RWPE2 (cell line): ENCODE data around the gene PTGIR.

Source experiments
- ATAC-seq: fragments of 200-7000 bp; cut with Tn5 transposase; 3 replicates; pipeline ENCODE4 v1.9.1; 2021; ENCODE audit warnings: low read depth
- DNase-seq: peaks from one replicate; pipeline ENCODE4 v3.0.0-alpha.2; 2020; ENCODE audit warnings: low spot score
- H3K27ac ChIP-seq: fragments of 450-650 bp; 2 replicates; pipeline ENCODE4 v1.5.1; 2017; ENCODE audit warnings: mild to moderate bottlenecking; ENCODE audit not compliant: poor library complexity, severe bottlenecking
- H3K27me3 ChIP-seq: fragments of 250-450 bp; sonication (Bioruptor Pico); 2 replicates; pipeline ENCODE4 v1.5.1; 2021; ENCODE audit warnings: mild to moderate bottlenecking, moderate library complexity; ENCODE audit not compliant: insufficient read depth, poor library complexity, severe bottlenecking
- H3K36me3 ChIP-seq: fragments of 250-450 bp; sonication (Bioruptor Pico); 2 replicates; pipeline ENCODE4 v1.5.1; 2020; ENCODE audit warnings: low read depth, mild to moderate bottlenecking, moderate library complexity
- H3K4me1 ChIP-seq: fragments of 250-450 bp; sonication (Bioruptor Pico); 2 replicates; pipeline ENCODE4 v1.5.1; 2021; ENCODE audit warnings: mild to moderate bottlenecking, moderate library complexity; ENCODE audit not compliant: insufficient read depth, poor library complexity, severe bottlenecking
- H3K4me3 ChIP-seq: fragments of 250-450 bp; sonication (Bioruptor Pico); 2 replicates; pipeline ENCODE4 v1.5.1; 2021; ENCODE audit warnings: mild to moderate bottlenecking, moderate library complexity; ENCODE audit not compliant: severe bottlenecking
- H3K9me3 ChIP-seq: fragments of 250-450 bp; sonication (Bioruptor Pico); 2 replicates; pipeline ENCODE4 v1.5.1; 2021; ENCODE audit warnings: mild to moderate bottlenecking, moderate library complexity; ENCODE audit not compliant: severe bottlenecking
- TF ChIP-seq, protein P1 (sequence below): fragments of 450-650 bp; IDR thresholded peaks from one replicate; pipeline ENCODE4 v1.5.1; 2017; ENCODE audit warnings: mild to moderate bottlenecking, moderate library complexity; ENCODE audit not compliant: poor library complexity, severe bottlenecking

Gene PTGIR

DNA sequence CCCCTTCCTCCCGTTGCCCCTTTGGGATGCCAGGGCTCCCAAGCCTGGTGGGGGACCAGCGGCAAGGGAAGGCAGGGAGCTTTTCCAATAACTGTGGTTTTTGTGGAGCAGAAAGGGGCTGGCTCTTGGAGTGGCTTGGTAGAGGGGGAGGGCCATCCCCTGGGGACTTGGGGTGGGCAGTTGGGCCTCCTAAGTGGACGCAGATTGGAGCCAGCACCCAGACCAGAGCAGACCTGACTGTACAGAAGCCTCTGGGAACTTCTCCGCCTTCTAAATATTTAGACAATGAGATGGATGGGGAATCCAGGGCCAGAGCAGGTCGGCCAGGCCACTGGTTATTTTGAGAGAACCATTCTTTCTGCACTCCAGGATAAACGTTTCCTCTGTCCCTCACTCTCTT, 4.2 kb downstream of the PTGIR start:
- DNase-seq, result no peak
- H3K27ac ChIP-seq, result no peak overlapping the region
- ATAC-seq, result no peak
- H3K36me3 ChIP-seq, result no peaks in the 10 kb centered on the region
- H3K4me3 ChIP-seq, result no peak overlapping the region
- H3K4me1 ChIP-seq, result peaks cover 7% of the 10 kb centered on the region
- no peaks in the 10 kb centered on the region for H3K27me3 ChIP-seq
- no peaks in the 10 kb centered on the region for H3K9me3 ChIP-seq
- TF ChIP-seq, protein P1, sequence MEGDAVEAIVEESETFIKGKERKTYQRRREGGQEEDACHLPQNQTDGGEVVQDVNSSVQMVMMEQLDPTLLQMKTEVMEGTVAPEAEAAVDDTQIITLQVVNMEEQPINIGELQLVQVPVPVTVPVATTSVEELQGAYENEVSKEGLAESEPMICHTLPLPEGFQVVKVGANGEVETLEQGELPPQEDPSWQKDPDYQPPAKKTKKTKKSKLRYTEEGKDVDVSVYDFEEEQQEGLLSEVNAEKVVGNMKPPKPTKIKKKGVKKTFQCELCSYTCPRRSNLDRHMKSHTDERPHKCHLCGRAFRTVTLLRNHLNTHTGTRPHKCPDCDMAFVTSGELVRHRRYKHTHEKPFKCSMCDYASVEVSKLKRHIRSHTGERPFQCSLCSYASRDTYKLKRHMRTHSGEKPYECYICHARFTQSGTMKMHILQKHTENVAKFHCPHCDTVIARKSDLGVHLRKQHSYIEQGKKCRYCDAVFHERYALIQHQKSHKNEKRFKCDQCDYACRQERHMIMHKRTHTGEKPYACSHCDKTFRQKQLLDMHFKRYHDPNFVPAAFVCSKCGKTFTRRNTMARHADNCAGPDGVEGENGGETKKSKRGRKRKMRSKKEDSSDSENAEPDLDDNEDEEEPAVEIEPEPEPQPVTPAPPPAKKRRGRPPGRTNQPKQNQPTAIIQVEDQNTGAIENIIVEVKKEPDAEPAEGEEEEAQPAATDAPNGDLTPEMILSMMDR, result no peak

- TF ChIP-seq, protein P1, result no peak
Observed at GRCh38 chr19:46620267-46620666, 4.6 kb downstream of the PTGIR start.

DNA sequence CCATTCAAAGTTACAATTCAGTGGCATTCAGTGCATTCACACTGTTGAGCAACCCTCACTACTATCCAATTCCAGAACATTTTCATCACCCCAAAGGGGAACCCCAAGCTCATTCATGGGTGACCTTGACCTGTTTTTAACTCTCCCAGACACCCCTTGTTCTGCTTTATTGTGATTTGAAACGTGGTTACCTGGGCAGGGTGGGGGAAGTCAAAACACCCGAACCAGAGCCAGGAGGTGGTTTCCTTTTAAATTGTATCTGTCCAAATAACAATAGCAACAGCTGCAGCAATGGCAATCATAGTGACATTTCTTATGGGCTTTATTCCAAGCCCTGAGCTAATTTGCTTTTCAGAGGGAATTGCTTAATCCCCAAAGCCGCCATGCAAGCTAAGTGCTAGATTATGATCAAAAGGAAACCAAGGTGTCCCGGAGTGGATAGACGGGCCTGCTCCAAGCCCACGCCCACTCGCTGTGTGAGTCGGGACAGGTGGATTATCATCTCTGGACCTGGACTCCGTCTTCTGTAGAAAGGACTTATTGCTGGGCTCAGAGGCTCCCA, 6.1 kb downstream of the PTGIR start:
- DNase-seq, result no peak
- Histone ChIP-seq H3K4me3 (no peak overlapping the region), H3K27ac (no peak overlapping the region)

More at GRCh38 chr19:46620267-46620666, 4.6 kb downstream of the PTGIR start:
- Histone ChIP-seq H3K4me3 (no peak overlapping the region), H3K27ac (no peak overlapping the region), H3K4me1 (peaks cover 4% of the 10 kb centered on the region), H3K36me3 (no peaks in the 10 kb centered on the region), H3K27me3 (no peaks in the 10 kb centered on the region), H3K9me3 (no peaks in the 10 kb centered on the region)
- DNase-seq, result no peak
- ATAC-seq, result no peak

DNA sequence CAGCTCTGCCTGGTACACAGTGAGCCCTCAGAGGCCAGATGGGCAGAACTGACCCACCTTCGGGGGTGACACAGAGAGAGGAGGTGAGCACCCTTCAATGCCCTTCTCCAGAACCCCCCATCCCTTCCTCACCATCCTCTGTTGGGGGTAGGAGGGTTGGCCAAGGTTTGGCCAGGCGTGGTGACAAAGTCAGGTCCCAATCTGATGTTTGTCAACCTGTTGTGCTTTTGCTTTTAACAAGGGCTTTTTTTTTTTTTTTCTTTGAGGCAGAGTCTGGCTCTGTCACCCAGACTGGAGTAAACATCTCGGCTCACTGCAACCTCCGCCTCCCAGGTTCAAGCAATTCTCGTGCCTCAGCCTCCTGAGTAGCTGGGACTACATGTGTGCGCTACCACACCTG, 7.3 kb downstream of the PTGIR start:
- Histone ChIP-seq H3K4me1 (no peaks in the 10 kb centered on the region), H3K27ac (no peak overlapping the region), H3K4me3 (no peak overlapping the region), H3K9me3 (no peaks in the 10 kb centered on the region), H3K27me3 (no peaks in the 10 kb centered on the region), H3K36me3 (no peaks in the 10 kb centered on the region)
- DNase-seq, result no peak
- no peak for ATAC-seq
- TF ChIP-seq, protein P1, result no peak

More for the DNA sequence above, 6.1 kb downstream of the PTGIR start:
- TF ChIP-seq, protein P1, result no peak
- ATAC-seq, result no peak
- Histone ChIP-seq H3K4me1 (no peaks in the 10 kb centered on the region), H3K36me3 (no peaks in the 10 kb centered on the region), H3K9me3 (no peaks in the 10 kb centered on the region), H3K27me3 (no peaks in the 10 kb centered on the region)

- peak; percentile 87 for ATAC-seq
Observed at GRCh38 chr19:46616631-46617322, 8.1 kb downstream of the PTGIR start.

More at GRCh38 chr19:46616631-46617322, 8.1 kb downstream of the PTGIR start:
- H3K4me3 ChIP-seq, result no peak overlapping the region
- no peaks in the 10 kb centered on the region for H3K9me3 ChIP-seq
- no peaks in the 10 kb centered on the region for H3K36me3 ChIP-seq
- TF ChIP-seq, protein P1, result peak; percentile 77
- H3K27ac ChIP-seq, result no peak overlapping the region
- H3K27me3 ChIP-seq, result no peaks in the 10 kb centered on the region
- H3K4me1 ChIP-seq, result no peaks in the 10 kb centered on the region
- DNase-seq, result no peak
